ENCODE measurements around the gene P3H3.
A peak's percentile ranks its signal among the peaks of the same experiment; 100 is the strongest.
"Not testable (repeated sequence)": the region's sequence is repeated elsewhere in the genome, so short reads cannot be mapped to it uniquely, and the experiment has no call there.

Gene P3H3

GRCh38 chr12:6867413-6868210 is 39.4 kb downstream of the P3H3 start, which contains the start of gene TPI1:
Gene TPI1, plus strand, starts transcription at chr12:6867531. Its CDS starts 36 bp downstream, at chr12:6867567.
- peak; percentile 93 for DNase-seq

- peak; percentile 40 for DNase-seq
Measured at GRCh38 chr12:6868211-6869048, 40.2 kb downstream of the P3H3 start.

GRCh38 chr12:6869049-6870021 is 41.1 kb downstream of the P3H3 start:
- DNase-seq = peak; percentile 88

- not testable (repeated sequence) for DNase-seq
Measured at GRCh38 chr12:6870304-6870703, 42.1 kb downstream of the P3H3 start.

GRCh38 chr12:6871052-6871957 is 43.1 kb downstream of the P3H3 start:
- no peak for DNase-seq

GRCh38 chr12:6872073-6873048 is 44.2 kb downstream of the P3H3 start:
- peak; percentile 90 for DNase-seq

GRCh38 chr12:6873094-6874014 is 45.1 kb downstream of the P3H3 start, which contains the start of gene SPSB2:
Gene SPSB2, minus strand, starts transcription at chr12:6873303. Its CDS starts 402 bp downstream, at chr12:6872901.
- peak; percentile 98 for DNase-seq

- DNase-seq = peak; percentile 28
Measured at GRCh38 chr12:6874015-6874368, 45.8 kb downstream of the P3H3 start.

GRCh38 chr12:6879824-6880223 is 51.6 kb downstream of the P3H3 start:
- DNase-seq = not testable (repeated sequence)

- DNase-seq = no peak
Measured at GRCh38 chr12:6883252-6883651, 55.0 kb downstream of the P3H3 start.

- DNase-seq = no peak
Measured at GRCh38 chr12:6883683-6884082, 55.5 kb downstream of the P3H3 start.

- no peak for DNase-seq
Measured at GRCh38 chr12:6884539-6884938, 56.3 kb downstream of the P3H3 start.

- DNase-seq = not testable (repeated sequence)
Measured at GRCh38 chr12:6886206-6886999, 58.2 kb downstream of the P3H3 start.

- no peak for DNase-seq
Measured at GRCh38 chr12:6887460-6887859, 59.3 kb downstream of the P3H3 start.

- DNase-seq = no peak
Measured at GRCh38 chr12:6888360-6888759, 60.2 kb downstream of the P3H3 start.

- not testable (repeated sequence) for DNase-seq
Measured at GRCh38 chr12:6888794-6889193, 60.6 kb downstream of the P3H3 start.

All from femur (tissue), 1 donor.